GM12878 (cell line): ENCODE results near the gene SLC1A2. TPM values are rescaled to one million over a fixed set of nuclear protein-coding genes. Genes with fewer than 3 reads are reported as not detected.

ENCODE experiments used
- ATAC-seq: fragments of 200-7000 bp; cut with Tn5 transposase; 3 replicates; pipeline ENCODE4 v1.9.1; 2020; ENCODE audit warnings: mild to moderate bottlenecking, moderate library complexity
- BruUV-seq: library from RNA; stranded (reverse); fragments of 400-500 nt; replicated peaks from 2 replicates; lab custom pipeline; 2021; lab: Mats Ljungman, UMichigan
- CTCF ChIA-PET: fragments of 300-600 bp; sonication (Branson Sonifier 250); formaldehyde crosslinking; extraction: SDS; loops from one replicate; lab custom pipeline; 2021; ENCODE audit warnings: inconsistent platforms; lab: Yijun Ruan, JAX
- POLR2A ChIA-PET: fragments of 350-600 bp; formaldehyde crosslinking; extraction: SDS; loops from one replicate; lab custom pipeline; 2021; ENCODE audit warnings: inconsistent platforms; lab: Charles Lee
- RAD21 ChIA-PET: fragments of 300-600 bp; sonication (Branson Sonifier 250); formaldehyde crosslinking; loops from one replicate; lab custom pipeline; 2023; ENCODE audit warnings: antibody characterized with exemption; ENCODE audit not compliant: unreplicated experiment; lab: Charles Lee
- SMC1A ChIA-PET: fragments of 300-600 bp; sonication (Branson Sonifier 250); formaldehyde crosslinking; loops from one replicate; lab custom pipeline; 2023; ENCODE audit not compliant: unreplicated experiment, uncharacterized antibody; lab: Charles Lee
- DNase-seq: peaks from one replicate; pipeline ENCODE4 v3.0.0-alpha.2; 2011; ENCODE audit warnings: low read depth, low spot score
- FAIRE-seq: peaks from 3 replicates; lab custom pipeline; 2011; peaks lifted over from hg19 to GRCh38; lab: Jason Lieb, UNC
- H2AFZ ChIP-seq: 2 replicates; pipeline ENCODE4 v1.6.0; 2011; ENCODE audit warnings: low read depth, low read length, control low read depth; ENCODE audit not compliant: control insufficient read depth
- H3K27ac ChIP-seq: 2 replicates; pipeline ENCODE4 v1.5.1; 2011; ENCODE audit warnings: control low read depth; ENCODE audit not compliant: control insufficient read depth, insufficient read depth
- H3K27me3 ChIP-seq, 2 experiments: replicated peaks in 1 of 2; 2 replicates each; pipeline versions ENCODE4 v1.6.0 to v1.6.1; 2011; ENCODE audit warnings: low read length in 1 of 2; ENCODE audit not compliant: control insufficient read depth in 2 of 2, insufficient read depth in 2 of 2
- H3K36me3 ChIP-seq, 2 experiments: 2 replicates each; pipeline ENCODE4 v1.5.1; 2011; ENCODE audit warnings: low read length in 1 of 2; ENCODE audit not compliant: control insufficient read depth in 2 of 2, insufficient read depth in 2 of 2
- H3K4me1 ChIP-seq: 2 replicates; pipeline ENCODE4 v1.6.1; 2011; ENCODE audit warnings: mild to moderate bottlenecking, low read length, moderate library complexity, mixed read lengths; ENCODE audit not compliant: control insufficient read depth, insufficient read depth
- H3K4me2 ChIP-seq: 2 replicates; pipeline ENCODE4 v1.6.0; 2011; ENCODE audit warnings: control low read depth; ENCODE audit not compliant: control insufficient read depth, insufficient read depth
- H3K4me3 ChIP-seq: fragments of 200-600 bp; sonication (generic); 2 replicates; pipeline ENCODE4 v1.5.1; 2016
- H3K79me2 ChIP-seq: 2 replicates; pipeline ENCODE4 v1.6.0; 2011; ENCODE audit warnings: low read length; ENCODE audit not compliant: control insufficient read depth, insufficient read depth
- H3K9ac ChIP-seq: 2 replicates; pipeline ENCODE4 v1.8.0; 2011; ENCODE audit warnings: low read length, control low read depth, mixed read lengths; ENCODE audit not compliant: control insufficient read depth, insufficient read depth
- H3K9me3 ChIP-seq: replicated peaks from 3 replicates; pipeline ENCODE4 v1.5.1; 2011; ENCODE audit warnings: mild to moderate bottlenecking, low read length; ENCODE audit not compliant: control insufficient read depth, insufficient read depth
- H4K20me1 ChIP-seq: 2 replicates; pipeline ENCODE4 v1.6.0; 2011; ENCODE audit not compliant: control insufficient read depth, insufficient read depth
- ATF7 ChIP-seq: fragments of 450-650 bp; IDR thresholded peaks from 2 replicates; pipeline ENCODE4 v1.6.1; 2016; ENCODE audit warnings: low read depth, mild to moderate bottlenecking
- FOXM1 ChIP-seq: IDR thresholded peaks from 2 replicates; pipeline ENCODE4 v1.6.1; 2012; ENCODE audit warnings: low read depth, mild to moderate bottlenecking, inconsistent platforms, low read length, moderate library complexity
- MAX ChIP-seq: IDR thresholded peaks from 2 replicates; pipeline ENCODE4 v1.6.1; 2012; ENCODE audit warnings: low read depth, low read length, improper control_type of control experiment
- POLR2A ChIP-seq: IDR thresholded peaks from 2 replicates; pipeline ENCODE4 v1.6.1; 2011; ENCODE audit warnings: low read depth, mild to moderate bottlenecking, low read length
- SREBF2 ChIP-seq: IDR thresholded peaks from 2 replicates; pipeline ENCODE4 v1.6.1; 2012; ENCODE audit warnings: mild to moderate bottlenecking, low read length
- USF2 ChIP-seq: IDR thresholded peaks from 2 replicates; pipeline ENCODE4 v1.6.1; 2011; ENCODE audit warnings: low read depth, low read length, improper control_type of control experiment, borderline replicate concordance
- ZNF24 ChIP-seq: fragments of 450-650 bp; IDR thresholded peaks from 2 replicates; pipeline ENCODE4 v1.6.1; 2017; ENCODE audit warnings: antibody characterized with exemption, mild to moderate bottlenecking
- WGBS: methylation state at CpG from one replicate; pipeline ENCODE4 v1.1.6; 2016; ENCODE audit warnings: low lambda C conversion rate; ENCODE audit not compliant: insufficient replicate concordance, insufficient coverage; ENCODE audit errors: missing lambda C conversion rate; 5-methylcytosine and 5-hydroxymethylcytosine counted together
- in situ Hi-C: fragments of 300-500 bp; cut with MboI; formaldehyde crosslinking; loops from 9 replicates; pipeline ENCODE4 v1.14.3; 2018; ENCODE audit warnings: mixed read lengths
- intact Hi-C: fragments of 100-400 bp; cut with micrococcal nuclease; formaldehyde crosslinking; loops from one replicate; pipeline ENCODE4 v1.14.2; 2022; ENCODE audit not compliant: unreplicated experiment
- polyA plus RNA-seq, 11 experiments: library from polyadenylated mRNA; depleted of rRNA in 4 of 11; unstranded in 6 of 11; stranded (reverse) in 5 of 11; fragments of >200 nt; fragmentation: Nextera tagmentation in 4 of 11; fragmentation: Illumina TruSeq in 1 of 11; extraction: Ambion mirVana in 4 of 11; extraction: Trizol in 1 of 11; gene quantifications; 1 replicate in 1 of 11; 2 replicates in 10 of 11; pipeline versions ENCODE4 v1.2.1 to v1.2.3, GENCODE V29; 2011 to 2016; ENCODE audit warnings: inconsistent platforms in 2 of 11, missing spikeins in 2 of 11, low read depth in 1 of 11
- total RNA-seq, 4 experiments: library from RNA; depleted of rRNA in 3 of 4; stranded (reverse); fragments of >200 nt in 3 of 4; fragmentation: Illumina TruSeq in 1 of 4; extraction: Trizol in 1 of 4; gene quantifications; 2 replicates each; pipeline versions ENCODE4 v1.2.1 to v1.2.3, GENCODE V29; 2013 to 2021

Gene SLC1A2
- total and polyA plus RNA-seq, 10 of the 15 experiments (the other 5 are each of a cell fraction or from before 2014, with no cell fraction given): 0.01 to 0.84 (median 0.22) TPM; not detected in 1

GRCh38 chr11:35311331-35311730 lies 108.0 kb downstream of the SLC1A2 start:
- Histone ChIP-seq H3K4me3 (no peak overlapping the region), H3K36me3 (no peaks in the 10 kb centered on the region), H3K27ac (no peak overlapping the region), H2AFZ (no peak overlapping the region), H3K9ac (no peak overlapping the region), H3K79me2 (no peaks in the 10 kb centered on the region), H3K4me2 (no peak overlapping the region), H3K4me1 (peaks cover 22% of the 10 kb centered on the region), H3K27me3 (no peaks in the 10 kb centered on the region), H4K20me1 (no peaks in the 10 kb centered on the region), H3K9me3 (no peaks in the 10 kb centered on the region)
- 64% methylated on average over 3 of the region's 3 CpGs for WGBS
- POLR2A ChIA-PET: no interaction called here
- no TSS peak for BruUV-seq
- DNase-seq (no peak), FAIRE-seq (no peak), ATAC-seq (no peak)
- intact Hi-C loops (no loop called here), in situ Hi-C loops (no loop called here)
- no peak for TF ChIP-seq MAX
- no peak for TF ChIP-seq USF2
- no peak for TF ChIP-seq FOXM1
- TF ChIP-seq SREBF2: no peak
- TF ChIP-seq ZNF24: no peak
- no peak for TF ChIP-seq ATF7
- TF ChIP-seq POLR2A: no peak
- RAD21 ChIA-PET: interaction anchor here (1.0 to 5.0 kb wide), 2 partner anchors 23 to 305 kb away, joined by 3 to 36 read pairs; no protein-coding TSS in a partner anchor
- CTCF ChIA-PET: interaction anchor here (1.2 to 1.4 kb wide), 3 partner anchors 8 to 385 kb away, joined by 3 to 6 read pairs (median 3); no protein-coding TSS in a partner anchor
- SMC1A ChIA-PET: interaction anchor here (1.2 to 2.2 kb wide), 7 partner anchors 12 to 385 kb away, joined by 3 to 8 read pairs (median 4); no protein-coding TSS in a partner anchor
